ENCODE measurements around the gene MEX3D.

MEX3D gene

GRCh38 chr19:1568320-1569019 is at the start of gene MEX3D:
TSS of gene MEX3D (minus strand) at chr19:1568325. CDS start at chr19:1568058, 267 bp downstream.
- no peaks in the 10 kb centered on the region for H3K27me3 ChIP-seq (ENCODE audit: control insufficient read depth in 1 of 2, insufficient read depth in 2 of 2, low read length in 2 of 2)
- peak within 1 kb of the TSS; percentile 46 to 76 for H3K4me3 ChIP-seq (ENCODE audit: low read length in 2 of 2)
- H3K9ac ChIP-seq (ENCODE audit: low read length in 2 of 2) = peak within 1 kb of the TSS in 1 of 2 donors; percentile 36
- no peak within 1 kb of the TSS for H3K27ac ChIP-seq (ENCODE audit: low read length)
- H3K36me3 ChIP-seq (ENCODE audit: control insufficient read depth in 2 of 2, insufficient read depth in 2 of 2, low read length in 2 of 2) = no peaks in the 10 kb centered on the region
- H3K9me3 ChIP-seq (ENCODE audit: control insufficient read depth in 2 of 2, low read length in 2 of 2) = no peaks in the 10 kb centered on the region
- peaks cover 8% of the 10 kb centered on the region for H3K4me1 ChIP-seq (ENCODE audit: control insufficient read depth, insufficient read depth, low read length)

GRCh38 chr19:1616875-1617274 is 48.8 kb upstream of the MEX3D start:
- Histone ChIP-seq H3K9me3 (ENCODE audit: control insufficient read depth in 2 of 2, low read length in 2 of 2) (no peaks in the 10 kb centered on the region), H3K27ac (ENCODE audit: low read length) (no peak overlapping the region), H3K4me1 (ENCODE audit: control insufficient read depth, insufficient read depth, low read length) (no peaks in the 10 kb centered on the region), H3K36me3 (ENCODE audit: control insufficient read depth in 2 of 2, insufficient read depth in 2 of 2, low read length in 2 of 2) (peaks cover 3 to 38% of the 10 kb centered on the region in 2 donors), H3K27me3 (ENCODE audit: control insufficient read depth in 1 of 2, insufficient read depth in 2 of 2, low read length in 2 of 2) (no peaks in the 10 kb centered on the region), H3K4me3 (ENCODE audit: low read length in 2 of 2) (no peak overlapping the region), H3K9ac (ENCODE audit: low read length in 2 of 2) (no peak overlapping the region)

GRCh38 chr19:1616396-1616795 is 48.3 kb upstream of the MEX3D start:
- H3K4me1 ChIP-seq (ENCODE audit: control insufficient read depth, insufficient read depth, low read length) = no peaks in the 10 kb centered on the region
- no peak overlapping the region for H3K27ac ChIP-seq (ENCODE audit: low read length)
- H3K9me3 ChIP-seq (ENCODE audit: control insufficient read depth in 2 of 2, low read length in 2 of 2) = no peaks in the 10 kb centered on the region
- no peak overlapping the region for H3K9ac ChIP-seq (ENCODE audit: low read length in 2 of 2)
- H3K27me3 ChIP-seq (ENCODE audit: control insufficient read depth in 1 of 2, insufficient read depth in 2 of 2, low read length in 2 of 2) = no peaks in the 10 kb centered on the region
- no peak overlapping the region for H3K4me3 ChIP-seq (ENCODE audit: low read length in 2 of 2)
- peaks cover 3 to 39% of the 10 kb centered on the region in 2 donors for H3K36me3 ChIP-seq (ENCODE audit: control insufficient read depth in 2 of 2, insufficient read depth in 2 of 2, low read length in 2 of 2)

- H3K9ac ChIP-seq (ENCODE audit: low read length in 2 of 2) = no peak overlapping the region
- no peak overlapping the region for H3K4me3 ChIP-seq (ENCODE audit: low read length in 2 of 2)
- peaks cover 3 to 40% of the 10 kb centered on the region in 2 donors for H3K36me3 ChIP-seq (ENCODE audit: control insufficient read depth in 2 of 2, insufficient read depth in 2 of 2, low read length in 2 of 2)
- H3K27me3 ChIP-seq (ENCODE audit: control insufficient read depth in 1 of 2, insufficient read depth in 2 of 2, low read length in 2 of 2) = no peaks in the 10 kb centered on the region
- no peaks in the 10 kb centered on the region for H3K4me1 ChIP-seq (ENCODE audit: control insufficient read depth, insufficient read depth, low read length)
- H3K27ac ChIP-seq (ENCODE audit: low read length) = no peak overlapping the region
- no peaks in the 10 kb centered on the region for H3K9me3 ChIP-seq (ENCODE audit: control insufficient read depth in 2 of 2, low read length in 2 of 2)
Measured at GRCh38 chr19:1615156-1615765, 47.1 kb upstream of the MEX3D start.

GRCh38 chr19:1613808-1614570 is 45.9 kb upstream of the MEX3D start:
- no peak overlapping the region for H3K9ac ChIP-seq (ENCODE audit: low read length in 2 of 2)
- H3K9me3 ChIP-seq (ENCODE audit: control insufficient read depth in 2 of 2, low read length in 2 of 2) = no peaks in the 10 kb centered on the region
- H3K27ac ChIP-seq (ENCODE audit: low read length) = no peak overlapping the region
- H3K4me1 ChIP-seq (ENCODE audit: control insufficient read depth, insufficient read depth, low read length) = no peaks in the 10 kb centered on the region
- no peak overlapping the region for H3K4me3 ChIP-seq (ENCODE audit: low read length in 2 of 2)
- peaks cover 3 to 38% of the 10 kb centered on the region in 2 donors for H3K36me3 ChIP-seq (ENCODE audit: control insufficient read depth in 2 of 2, insufficient read depth in 2 of 2, low read length in 2 of 2)
- no peaks in the 10 kb centered on the region for H3K27me3 ChIP-seq (ENCODE audit: control insufficient read depth in 1 of 2, insufficient read depth in 2 of 2, low read length in 2 of 2)

- Histone ChIP-seq H3K27me3 (ENCODE audit: control insufficient read depth in 1 of 2, insufficient read depth in 2 of 2, low read length in 2 of 2) (no peaks in the 10 kb centered on the region), H3K27ac (ENCODE audit: low read length) (no peak overlapping the region), H3K9me3 (ENCODE audit: control insufficient read depth in 2 of 2, low read length in 2 of 2) (no peaks in the 10 kb centered on the region), H3K36me3 (ENCODE audit: control insufficient read depth in 2 of 2, insufficient read depth in 2 of 2, low read length in 2 of 2) (peaks cover 3 to 36% of the 10 kb centered on the region in 2 donors), H3K4me3 (ENCODE audit: low read length in 2 of 2) (no peak overlapping the region), H3K4me1 (ENCODE audit: control insufficient read depth, insufficient read depth, low read length) (no peaks in the 10 kb centered on the region), H3K9ac (ENCODE audit: low read length in 2 of 2) (no peak overlapping the region)
Measured at GRCh38 chr19:1613146-1613545, 45.0 kb upstream of the MEX3D start.

- Histone ChIP-seq H3K36me3 (ENCODE audit: control insufficient read depth in 2 of 2, insufficient read depth in 2 of 2, low read length in 2 of 2) (peaks cover 3 to 34% of the 10 kb centered on the region in 2 donors), H3K27me3 (ENCODE audit: control insufficient read depth in 1 of 2, insufficient read depth in 2 of 2, low read length in 2 of 2) (no peaks in the 10 kb centered on the region), H3K4me3 (ENCODE audit: low read length in 2 of 2) (no peak overlapping the region), H3K27ac (ENCODE audit: low read length) (no peak overlapping the region), H3K4me1 (ENCODE audit: control insufficient read depth, insufficient read depth, low read length) (no peaks in the 10 kb centered on the region), H3K9ac (ENCODE audit: low read length in 2 of 2) (no peak overlapping the region), H3K9me3 (ENCODE audit: control insufficient read depth in 2 of 2, low read length in 2 of 2) (no peaks in the 10 kb centered on the region)
Measured at GRCh38 chr19:1612114-1613086, 44.3 kb upstream of the MEX3D start.

GRCh38 chr19:1611353-1611752 is 43.2 kb upstream of the MEX3D start:
- Histone ChIP-seq H3K36me3 (ENCODE audit: control insufficient read depth in 2 of 2, insufficient read depth in 2 of 2, low read length in 2 of 2) (peaks cover 3 to 34% of the 10 kb centered on the region in 2 donors), H3K27ac (ENCODE audit: low read length) (no peak overlapping the region), H3K4me1 (ENCODE audit: control insufficient read depth, insufficient read depth, low read length) (peaks cover 3% of the 10 kb centered on the region), H3K9me3 (ENCODE audit: control insufficient read depth in 2 of 2, low read length in 2 of 2) (no peaks in the 10 kb centered on the region), H3K4me3 (ENCODE audit: low read length in 2 of 2) (no peak overlapping the region), H3K27me3 (ENCODE audit: control insufficient read depth in 1 of 2, insufficient read depth in 2 of 2, low read length in 2 of 2) (no peaks in the 10 kb centered on the region), H3K9ac (ENCODE audit: low read length in 2 of 2) (no peak overlapping the region)

GRCh38 chr19:1610579-1610978 is 42.5 kb upstream of the MEX3D start:
- Histone ChIP-seq H3K27me3 (ENCODE audit: control insufficient read depth in 1 of 2, insufficient read depth in 2 of 2, low read length in 2 of 2) (no peaks in the 10 kb centered on the region), H3K9ac (ENCODE audit: low read length in 2 of 2) (no peak overlapping the region), H3K36me3 (ENCODE audit: control insufficient read depth in 2 of 2, insufficient read depth in 2 of 2, low read length in 2 of 2) (peaks cover 0 to 34% of the 10 kb centered on the region in 2 donors), H3K27ac (ENCODE audit: low read length) (no peak overlapping the region), H3K4me1 (ENCODE audit: control insufficient read depth, insufficient read depth, low read length) (peaks cover 11% of the 10 kb centered on the region), H3K9me3 (ENCODE audit: control insufficient read depth in 2 of 2, low read length in 2 of 2) (no peaks in the 10 kb centered on the region), H3K4me3 (ENCODE audit: low read length in 2 of 2) (no peak overlapping the region)
